HUDEP-2 (cell line): ENCODE measurements around the gene ACKR2.
"Not testable (repeated sequence)": the region's sequence is repeated elsewhere in the genome, so short reads cannot be mapped to it uniquely, and the experiment has no call there.

Source experiments
- DNase-seq, 76 experiments: peaks; one replicate each; lab custom pipeline; 2025; ENCODE audit not compliant: unreplicated experiment in 76 of 76; lab: John Stamatoyannopoulos, UW

ACKR2 gene

GRCh38 chr3:42801048-42801620 is 8.1 kb upstream of the ACKR2 start:
- no peak for DNase-seq

DNA sequence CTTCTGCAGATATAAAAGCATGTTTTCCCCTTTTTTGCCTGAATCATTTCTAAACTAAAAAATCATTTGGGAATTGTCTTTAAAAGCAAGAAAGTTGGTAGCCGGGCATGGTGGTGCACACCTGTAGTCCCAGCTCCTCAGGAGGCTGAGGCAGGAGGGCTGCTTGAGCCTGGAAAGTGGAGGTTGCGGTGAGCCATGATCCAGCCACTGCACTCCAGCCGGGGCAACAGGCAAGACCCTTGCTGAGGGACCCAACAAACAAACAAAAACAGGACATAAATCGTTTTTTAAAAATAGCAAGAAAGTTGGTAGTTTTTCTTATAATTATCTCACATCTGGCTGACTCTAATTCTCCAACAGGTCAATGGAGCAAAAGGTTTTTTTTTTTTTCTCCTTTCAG is 7.5 kb upstream of the ACKR2 start:
- no peak for DNase-seq

- DNase-seq = no peak
Observed at GRCh38 chr3:42802876-42803413, 6.3 kb upstream of the ACKR2 start.

DNA sequence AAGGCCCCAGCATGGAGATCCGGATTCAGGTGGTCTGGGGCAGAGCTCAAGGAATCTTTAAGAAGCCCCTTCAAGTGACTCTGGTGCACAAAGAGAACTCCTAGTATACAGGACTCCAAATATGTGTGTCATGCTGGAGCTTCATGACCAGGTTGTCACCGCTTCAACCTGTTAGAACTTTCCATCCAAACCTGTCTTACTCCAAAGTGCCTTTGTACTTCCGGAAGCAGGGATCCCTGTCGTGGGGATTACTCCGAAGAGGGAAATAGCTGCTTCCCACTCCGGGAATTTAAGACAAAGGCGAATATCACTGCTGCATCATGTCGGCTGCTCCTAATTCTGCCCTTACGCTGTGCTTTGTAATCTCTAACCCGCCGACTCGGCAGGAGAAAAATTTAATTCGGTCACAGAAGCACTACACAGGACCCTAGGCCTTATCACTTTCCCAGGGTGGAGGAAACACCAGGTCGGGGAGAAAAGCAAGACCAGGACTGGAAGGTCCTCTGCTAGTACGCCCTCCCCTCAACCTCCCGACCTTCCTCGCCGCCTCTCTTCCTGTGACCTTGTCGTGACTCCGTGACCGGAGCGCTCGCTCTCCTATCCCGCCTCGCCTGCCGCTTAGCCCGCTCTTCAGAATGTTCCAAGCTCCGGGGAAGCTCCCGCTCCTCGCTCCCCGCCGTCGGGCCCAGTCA is 5.7 kb upstream of the ACKR2 start:
- DNase-seq = peak in 23 of 76 experiments; percentile 2 to 53 (median 25)

- peak in 75 of 76 experiments; percentile 25 to 94 (median 89) for DNase-seq
Observed at GRCh38 chr3:42804106-42804830, 5.0 kb upstream of the ACKR2 start, which contains the start of gene HIGD1A. HIGD1A (minus strand) TSS chr3:42804490; CDS start chr3:42794253, 10,237 bp downstream.

- DNase-seq = peak in 2 of 76 experiments; percentile 41 to 44
Observed at GRCh38 chr3:42804831-42805132, 4.5 kb upstream of the ACKR2 start.

DNA sequence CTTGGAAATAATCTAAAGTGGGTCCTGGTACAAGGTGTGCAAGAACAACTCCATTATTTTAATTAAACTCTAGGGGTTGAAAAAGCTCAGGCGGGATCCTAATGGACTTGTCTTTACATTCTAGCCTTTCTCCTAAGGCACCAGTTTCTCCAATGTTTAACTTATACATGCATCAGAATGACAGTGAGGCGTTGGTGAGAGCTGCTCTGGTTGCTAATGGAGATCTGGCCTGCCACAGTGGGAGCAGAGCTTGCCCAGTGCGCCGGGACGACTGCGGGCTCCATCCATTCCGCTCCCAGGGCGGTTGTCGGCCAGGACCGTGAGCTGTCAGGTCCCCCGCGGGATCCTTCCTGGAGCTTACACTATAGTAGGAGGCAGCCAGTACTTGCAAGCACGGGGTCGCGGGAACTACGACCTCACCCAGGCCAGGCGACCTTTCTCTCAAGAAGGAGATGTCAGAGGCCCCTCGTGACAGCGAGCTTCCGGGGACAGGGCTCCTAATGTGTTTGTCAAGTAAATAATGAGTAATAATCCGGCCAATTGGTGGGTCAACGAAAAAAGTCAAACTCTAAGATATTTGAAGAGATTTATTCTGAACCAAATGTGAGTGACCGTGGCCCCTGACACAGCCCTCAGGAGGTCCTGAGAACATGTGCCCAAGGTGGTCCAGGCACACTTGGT is 4.0 kb upstream of the ACKR2 start:
- DNase-seq = peak in 1 of 76 experiments; percentile 26

- no peak for DNase-seq
Observed at GRCh38 chr3:42807929-42808328, 1.3 kb upstream of the ACKR2 start.

DNA sequence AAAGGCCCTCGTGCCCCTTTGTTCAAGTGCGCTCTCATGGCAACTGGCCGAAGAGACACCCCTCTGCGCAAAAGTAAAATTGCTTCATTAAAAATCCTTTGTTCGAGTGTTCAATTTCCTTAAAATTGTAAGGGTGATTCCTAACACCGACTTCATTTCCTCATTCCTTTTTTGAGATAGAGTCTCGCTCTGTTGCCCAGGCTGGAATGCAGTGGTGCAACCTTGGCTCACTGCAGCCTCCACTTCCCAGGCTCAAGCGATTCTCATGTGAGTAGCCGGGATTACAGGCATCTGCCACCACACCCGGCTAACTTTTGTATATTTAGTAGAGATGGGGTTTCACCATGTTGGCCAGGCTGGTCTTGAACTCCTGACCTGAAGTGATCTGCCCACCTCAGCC is 1.5 kb downstream of the ACKR2 start:
- DNase-seq = not testable (repeated sequence)

DNA sequence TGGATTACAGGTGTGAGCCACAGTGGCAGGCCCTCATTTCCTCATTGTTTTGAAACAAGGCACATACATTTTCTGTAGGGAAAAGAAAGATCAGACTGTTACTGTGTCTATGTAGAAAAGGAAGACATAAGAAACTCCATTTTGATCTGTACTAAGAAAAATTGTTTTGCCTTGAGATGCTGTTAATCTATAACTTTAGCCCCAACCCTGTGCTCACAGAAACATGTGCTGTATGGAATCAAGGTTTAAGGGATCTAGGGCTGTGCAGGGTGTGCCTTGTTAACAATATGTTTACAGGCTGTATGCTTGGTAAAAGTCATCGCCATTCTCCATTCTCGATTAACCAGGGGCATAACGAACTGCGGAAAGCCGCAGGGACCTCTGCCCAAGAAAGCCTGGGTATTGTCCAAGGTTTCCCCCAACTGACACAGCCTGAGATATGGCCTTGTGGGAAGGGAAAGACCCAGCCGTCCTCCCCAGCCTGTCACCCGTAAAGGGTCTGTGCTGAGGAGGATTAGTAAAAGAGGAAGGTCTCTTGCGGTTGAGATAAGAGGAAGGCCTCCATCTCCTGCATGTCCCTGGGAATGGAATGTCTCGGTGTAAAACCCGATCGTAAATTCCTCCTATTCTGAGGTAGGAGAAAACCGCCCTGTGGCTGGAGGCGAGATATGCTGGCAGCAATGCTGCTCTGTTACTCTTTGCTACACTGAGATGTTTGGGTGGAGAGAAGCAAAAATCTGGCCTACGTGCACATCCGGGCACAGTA is 2.1 kb downstream of the ACKR2 start:
- not testable (repeated sequence) for DNase-seq

DNA sequence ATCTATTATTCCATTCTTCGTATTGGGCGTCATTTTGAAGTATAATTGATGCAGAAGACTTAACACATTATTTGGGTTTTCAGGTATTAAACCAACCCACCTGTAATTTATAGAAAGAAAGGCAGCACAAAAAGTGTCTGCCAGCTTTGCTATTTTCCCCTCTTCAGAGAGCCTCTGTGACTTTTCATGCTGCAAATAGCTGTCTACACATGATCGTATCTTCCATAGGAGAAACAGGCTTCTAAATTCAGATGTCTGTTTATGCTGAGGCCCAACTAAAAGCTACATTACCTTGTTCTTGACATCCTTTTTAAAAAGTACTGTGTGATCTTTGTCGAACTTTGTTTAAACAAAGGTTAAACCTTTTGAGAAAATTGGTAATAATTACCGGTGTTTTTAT is 5.0 kb downstream of the ACKR2 start:
- no peak for DNase-seq

GRCh38 chr3:42814914-42815507 is 5.8 kb downstream of the ACKR2 start:
- peak in 60 of 76 experiments; percentile 4 to 71 (median 41) for DNase-seq

DNA sequence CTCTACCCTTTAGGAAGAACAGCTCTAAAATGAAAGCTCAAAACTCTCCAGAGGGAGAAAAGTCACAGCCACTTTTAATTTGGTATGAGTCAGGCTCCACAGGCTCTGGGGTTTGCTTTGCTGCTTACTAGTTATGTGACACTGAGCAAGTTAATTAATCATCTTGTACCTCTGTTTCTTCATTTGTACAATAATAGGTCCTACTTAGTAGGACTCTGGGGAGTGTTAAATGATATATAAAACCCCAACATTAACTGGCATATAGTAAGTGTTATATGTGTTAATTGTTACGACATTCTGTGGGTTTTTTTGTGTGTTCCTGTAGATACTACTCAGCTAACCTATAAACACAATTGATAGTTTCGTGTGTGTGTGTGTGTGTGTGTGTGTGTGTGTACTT is 6.6 kb downstream of the ACKR2 start:
- no peak for DNase-seq

DNA sequence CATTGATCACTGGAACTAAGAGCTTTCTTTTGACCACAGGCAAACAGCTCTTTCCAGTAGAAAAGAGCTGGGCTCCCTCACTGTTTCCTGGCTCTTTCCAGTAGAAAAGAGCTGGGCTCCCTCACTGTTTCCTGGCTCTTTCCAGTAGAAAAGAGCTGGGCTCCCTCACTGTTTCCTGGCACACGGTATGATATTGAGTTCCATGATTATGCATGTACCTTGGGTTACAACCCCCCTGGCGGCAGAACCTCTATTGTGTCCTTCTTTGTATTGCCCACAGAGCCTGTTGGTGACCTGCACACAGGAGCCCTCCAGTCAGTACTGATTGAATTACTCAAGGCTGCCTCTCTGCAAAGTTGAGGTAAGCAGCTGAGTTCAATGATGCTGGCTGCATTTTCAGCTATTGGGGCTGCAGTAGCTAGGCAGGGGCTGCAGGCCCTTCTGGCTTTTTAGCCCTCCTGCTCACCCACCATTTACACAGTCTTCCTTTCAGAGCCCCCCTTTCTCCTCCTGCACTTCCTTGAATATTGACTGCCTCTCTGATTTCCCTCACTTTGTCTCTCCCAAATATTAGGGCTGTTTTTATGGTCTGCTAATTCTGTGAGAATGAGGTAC is 10.2 kb downstream of the ACKR2 start:
- DNase-seq = peak in 5 of 76 experiments; percentile 14 to 30 (median 24)

DNA sequence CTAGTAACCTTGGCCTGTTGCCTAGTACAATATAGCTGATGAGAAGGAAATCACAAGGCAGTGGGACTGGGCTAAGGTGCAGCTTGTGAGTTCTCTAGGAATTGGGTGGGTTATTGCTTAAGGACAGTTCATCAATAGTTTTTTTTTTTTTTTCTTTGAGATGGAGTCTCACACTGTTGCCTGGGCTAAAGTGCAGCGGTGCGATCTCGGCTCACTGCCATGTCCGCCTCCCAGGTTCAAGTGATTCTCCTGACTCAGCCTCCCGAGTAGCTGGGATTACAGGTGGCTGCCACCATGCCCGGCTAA is 11.5 kb downstream of the ACKR2 start:
- no peak for DNase-seq

GRCh38 chr3:42822828-42823227 is 13.6 kb downstream of the ACKR2 start:
- no peak for DNase-seq

GRCh38 chr3:42823351-42823750 is 14.1 kb downstream of the ACKR2 start:
- DNase-seq = no peak

GRCh38 chr3:42826141-42826540 is 16.9 kb downstream of the ACKR2 start:
- no peak for DNase-seq

GRCh38 chr3:42827023-42827422 is 17.8 kb downstream of the ACKR2 start:
- no peak for DNase-seq

GRCh38 chr3:42827654-42828053 is 18.4 kb downstream of the ACKR2 start:
- no peak for DNase-seq
